Activated CD8-positive, alpha-beta memory T cell treated with anti-CD3 and anti-CD28 coated beads, Interleukin-2, amount 10 ng/mL, durations not matched to agents 7 days and 5 days (primary cell): Measurements from ENCODE around the gene ERAP2. TPM values are rescaled to one million over a fixed set of nuclear protein-coding genes. Genes with fewer than 3 reads are reported as not detected.
"Not testable (repeated sequence)": the region's sequence is repeated elsewhere in the genome, so short reads cannot be mapped to it uniquely, and the experiment has no call there.

Experiments
- ATAC-seq: fragments of 150-1000 bp; cut with Tn5 transposase; one replicate; pipeline ENCODE4 v1.10.0; 2021; ENCODE audit warnings: moderate library complexity
- CTCF ChIA-PET: fragments of 350-600 bp; sonication (Branson Sonifier 250); formaldehyde crosslinking; loops from one replicate; lab custom pipeline; 2021; ENCODE audit warnings: antibody characterized with exemption; lab: Charles Lee
- DNase-seq: peaks from one replicate; pipeline ENCODE4 v3.0.0-alpha.2; 2020
- H3K27ac Mint-ChIP-seq: one replicate; pipeline ENCODE4 v1.8.0; 2021; ENCODE audit warnings: mild to moderate bottlenecking, mixed read lengths
- H3K27me3 Mint-ChIP-seq: one replicate; pipeline ENCODE4 v1.8.0; 2021; ENCODE audit warnings: mixed read lengths
- H3K36me3 Mint-ChIP-seq: one replicate; pipeline ENCODE4 v1.8.0; 2021; ENCODE audit warnings: mild to moderate bottlenecking, mixed read lengths
- H3K4me1 Mint-ChIP-seq: one replicate; pipeline ENCODE4 v1.8.0; 2021; ENCODE audit warnings: mixed read lengths
- H3K4me3 Mint-ChIP-seq: one replicate; pipeline ENCODE4 v1.8.0; 2021; ENCODE audit warnings: mild to moderate bottlenecking, moderate library complexity, mixed read lengths
- H3K9me3 Mint-ChIP-seq: one replicate; pipeline ENCODE4 v1.8.0; 2022; ENCODE audit warnings: low read depth, mixed read lengths
- total RNA-seq, 2 experiments: library from RNA; stranded (reverse); gene quantifications; one replicate each; pipeline ENCODE4 v1.2.3, GENCODE V29; 2021

ERAP2 gene
- total RNA-seq, 2 experiments from 2014 or later: 89.3 to 105 TPM

DNA sequence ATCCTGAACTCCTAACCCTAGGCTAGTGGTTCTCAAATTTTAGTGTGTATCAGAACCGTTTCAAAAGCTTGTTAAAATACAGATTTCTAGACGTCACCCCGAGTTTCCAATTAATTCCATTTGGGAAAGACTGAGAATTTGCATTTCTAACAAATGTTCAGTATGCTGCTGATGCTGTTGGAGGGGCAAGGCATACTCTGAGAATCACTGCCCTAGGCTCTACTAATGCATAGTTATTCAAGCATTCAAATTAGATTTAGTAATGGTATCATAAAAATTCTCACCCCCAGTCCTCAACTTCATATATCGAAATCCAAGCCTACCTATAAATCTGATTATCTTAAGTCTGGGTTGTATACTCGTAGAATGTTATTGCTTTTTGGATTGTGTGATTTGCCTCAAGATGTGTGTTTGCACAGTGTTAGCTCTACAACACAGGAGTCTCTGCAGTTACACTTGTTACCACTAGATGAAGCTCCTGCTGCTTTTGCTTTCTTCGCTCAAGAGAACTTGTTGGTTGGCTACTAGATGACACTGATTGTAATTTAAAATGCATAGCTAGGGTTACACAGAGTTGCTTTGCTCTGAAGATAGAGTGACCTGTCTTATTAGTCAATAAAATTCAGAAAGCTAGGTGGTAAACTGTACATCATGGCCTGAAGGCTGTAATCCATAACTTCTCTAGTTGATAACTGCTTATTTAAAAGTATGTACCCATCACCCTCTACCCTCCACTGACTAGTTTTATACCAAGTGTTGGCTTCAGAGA, 7.5 kb upstream of the ERAP2 start:
- Mint-ChIP-seq H3K9me3 (no peaks in the 10 kb centered on the region), H3K27ac (no peak overlapping the region), H3K4me1 (peaks cover 51% of the 10 kb centered on the region), H3K27me3 (no peaks in the 10 kb centered on the region), H3K36me3 (peaks cover 3% of the 10 kb centered on the region), H3K4me3 (no peak overlapping the region)
- DNase-seq (no peak), ATAC-seq (peak; percentile 90)
- CTCF ChIA-PET: interaction anchor here (0.6 to 7.9 kb wide), 53 partner anchors 10 to 297 kb away, joined by 3 to 74 read pairs (median 5); partner anchors contain the start of genes ERAP1, LIX1 and LNPEP

DNA sequence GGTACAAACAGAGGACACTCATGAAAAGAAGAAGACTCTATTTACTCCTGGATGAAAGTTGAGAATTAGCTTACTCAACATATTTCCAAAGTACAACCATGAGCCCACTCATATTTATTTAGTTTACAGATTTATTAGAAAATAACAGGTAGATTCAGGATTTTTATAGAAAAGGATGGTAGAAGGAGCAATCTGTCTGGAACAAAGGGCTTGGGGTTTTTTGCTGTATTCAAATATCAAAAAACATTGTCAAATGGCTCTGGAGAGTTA, 7.0 kb upstream of the ERAP2 start:
- no peak overlapping the region for H3K4me3 Mint-ChIP-seq
- peak overlapping the region; percentile 86 for H3K27ac Mint-ChIP-seq
- peaks cover 4% of the 10 kb centered on the region for H3K36me3 Mint-ChIP-seq
- H3K9me3 Mint-ChIP-seq: no peaks in the 10 kb centered on the region
- ATAC-seq (no peak), DNase-seq (no peak)
- no peaks in the 10 kb centered on the region for H3K27me3 Mint-ChIP-seq
- H3K4me1 Mint-ChIP-seq: peaks cover 50% of the 10 kb centered on the region
- CTCF ChIA-PET: interaction anchor here (0.6 to 7.9 kb wide), 47 partner anchors 9 to 297 kb away, joined by 3 to 74 read pairs (median 5); partner anchors contain the start of genes ERAP1, LIX1 and LNPEP

DNA sequence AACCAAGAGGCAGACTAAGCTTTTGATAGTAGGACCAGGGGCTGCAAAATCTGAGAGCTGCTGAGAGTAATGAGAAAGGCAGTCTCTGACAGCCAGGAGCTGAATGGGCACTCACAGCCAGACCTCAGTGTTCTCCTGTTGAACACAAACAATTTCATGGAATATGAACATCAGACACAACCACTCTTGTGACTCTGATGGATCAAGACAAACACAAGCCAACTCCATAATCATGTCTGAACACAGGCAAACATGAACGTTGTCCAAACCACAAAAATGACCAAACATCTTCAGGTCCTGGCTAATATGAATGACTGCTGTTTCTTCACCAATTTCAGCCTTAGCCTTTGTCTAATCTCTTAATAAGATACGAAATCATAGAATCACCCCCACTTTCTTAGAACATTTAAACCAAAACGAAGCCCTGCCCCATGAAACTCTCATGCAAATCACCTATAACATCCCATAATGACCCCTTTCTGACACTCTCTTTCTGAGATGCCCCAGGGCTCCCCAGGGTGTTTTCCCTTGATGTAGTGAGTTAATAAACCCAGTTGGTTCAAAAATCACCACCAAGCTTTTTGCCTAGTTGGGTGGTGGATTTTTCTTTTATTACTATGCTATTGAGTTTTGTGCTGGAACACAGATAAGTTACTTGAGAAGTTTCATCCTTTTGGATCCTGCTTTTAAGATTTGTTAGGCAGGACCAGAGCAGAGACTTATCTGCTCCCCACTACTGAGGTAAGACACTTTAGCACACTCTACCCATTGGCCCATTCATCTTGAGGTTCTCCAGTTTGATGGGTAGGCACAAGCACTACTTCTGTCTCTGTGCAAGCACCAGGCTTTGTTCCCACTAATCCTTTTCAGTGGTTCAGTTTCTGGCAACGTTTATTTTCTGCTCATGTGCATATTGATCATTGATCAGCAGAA, 5.9 kb upstream of the ERAP2 start:
- CTCF ChIA-PET: interaction anchor here (0.6 to 7.9 kb wide), 34 partner anchors 8 to 302 kb away, joined by 3 to 74 read pairs (median 7); partner anchors contain the start of genes ERAP1 and LIX1
- H3K36me3 Mint-ChIP-seq: peaks cover 4% of the 10 kb centered on the region
- peak overlapping the region; percentile 86 for H3K27ac Mint-ChIP-seq
- no peaks in the 10 kb centered on the region for H3K27me3 Mint-ChIP-seq
- ATAC-seq (peak; percentile 45), DNase-seq (peak; percentile 51)
- peak overlapping the region; percentile 24 for H3K4me3 Mint-ChIP-seq
- no peaks in the 10 kb centered on the region for H3K9me3 Mint-ChIP-seq
- H3K4me1 Mint-ChIP-seq: peaks cover 58% of the 10 kb centered on the region

DNA sequence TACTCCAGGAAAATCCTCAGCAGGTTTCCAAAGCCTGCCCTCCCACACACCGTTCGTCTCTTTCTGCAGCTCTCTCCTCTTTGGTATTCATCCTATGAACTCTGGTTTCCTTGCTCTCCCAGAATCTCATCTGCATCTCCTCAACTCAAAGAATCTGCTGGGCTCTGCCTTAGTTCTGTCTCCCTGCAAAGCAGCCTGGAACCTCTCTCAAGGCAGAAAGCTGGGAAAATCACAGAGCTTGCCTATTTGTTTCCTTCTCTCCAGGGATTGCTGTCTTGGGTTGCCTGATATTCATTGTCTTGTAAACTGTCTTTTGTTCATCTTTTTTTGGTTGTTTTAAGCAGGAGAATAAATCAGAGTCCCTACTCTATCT, 5.3 kb upstream of the ERAP2 start:
- ATAC-seq: no peak
- no peaks in the 10 kb centered on the region for H3K9me3 Mint-ChIP-seq
- H3K27me3 Mint-ChIP-seq: no peaks in the 10 kb centered on the region
- peaks cover 4% of the 10 kb centered on the region for H3K36me3 Mint-ChIP-seq
- DNase-seq: no peak
- CTCF ChIA-PET: interaction anchor here (0.7 to 7.9 kb wide), 10 partner anchors 14 to 292 kb away, joined by 3 to 74 read pairs (median 4); partner anchors contain the start of genes ERAP1 and LIX1
- H3K4me1 Mint-ChIP-seq: peaks cover 65% of the 10 kb centered on the region
- H3K4me3 Mint-ChIP-seq: peak overlapping the region; percentile 24
- H3K27ac Mint-ChIP-seq: peak overlapping the region; percentile 86

DNA sequence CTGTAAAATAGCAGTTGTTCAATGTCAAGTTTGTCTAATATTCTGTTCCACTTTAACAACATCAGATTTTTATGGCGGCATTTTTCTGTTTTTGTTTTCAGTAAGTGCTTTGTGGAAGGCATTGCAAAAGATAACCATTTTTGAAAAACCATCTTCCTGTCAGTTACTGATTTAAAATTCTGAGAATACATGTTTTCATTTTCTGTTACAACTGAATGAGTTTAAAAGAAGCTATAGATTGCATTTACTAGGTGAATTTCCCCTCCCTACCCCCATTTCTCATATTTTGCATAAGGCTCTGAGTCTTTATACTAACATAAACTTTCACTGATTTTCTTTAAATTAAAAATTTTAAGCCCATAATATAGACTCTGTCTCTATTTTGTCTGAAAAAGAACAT, 4.6 kb upstream of the ERAP2 start:
- ATAC-seq (no peak), DNase-seq (no peak)
- H3K36me3 Mint-ChIP-seq: peaks cover 4% of the 10 kb centered on the region
- CTCF ChIA-PET: interaction anchor here (0.7 to 7.9 kb wide), 13 partner anchors 10 to 291 kb away, joined by 3 to 74 read pairs (median 4); partner anchors contain the start of genes ERAP1, LIX1 and LNPEP
- peak overlapping the region; percentile 86 for H3K27ac Mint-ChIP-seq
- H3K9me3 Mint-ChIP-seq: no peaks in the 10 kb centered on the region
- no peaks in the 10 kb centered on the region for H3K27me3 Mint-ChIP-seq
- peak overlapping the region; percentile 6 for H3K4me3 Mint-ChIP-seq
- peaks cover 65% of the 10 kb centered on the region for H3K4me1 Mint-ChIP-seq

DNA sequence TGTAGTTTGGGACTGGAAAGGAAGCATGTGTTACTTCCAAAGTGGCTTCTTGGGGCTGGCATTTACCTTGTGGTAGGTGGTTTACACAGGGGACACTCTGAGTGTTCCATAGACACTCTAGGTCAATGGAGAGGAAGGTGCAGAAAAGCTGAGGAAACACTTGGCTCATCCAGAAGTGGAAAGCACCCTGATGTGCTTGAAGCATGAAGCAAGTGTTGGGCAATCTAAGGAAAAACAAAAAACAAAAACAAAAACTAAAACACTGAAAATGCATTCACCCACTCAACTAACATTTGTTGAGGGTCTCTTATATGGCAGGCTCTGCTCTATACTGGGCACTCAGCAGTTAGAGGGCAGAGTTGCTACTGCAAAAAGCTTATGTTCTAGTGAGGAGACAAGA, 2.9 kb upstream of the ERAP2 start:
- Mint-ChIP-seq H3K27ac (peak overlapping the region; percentile 55), H3K27me3 (no peaks in the 10 kb centered on the region), H3K4me1 (peaks cover 70% of the 10 kb centered on the region), H3K4me3 (no peak overlapping the region), H3K36me3 (peaks cover 9% of the 10 kb centered on the region), H3K9me3 (no peaks in the 10 kb centered on the region)
- DNase-seq (no peak), ATAC-seq (no peak)
- CTCF ChIA-PET: interaction anchor here (1.0 to 7.9 kb wide), 5 partner anchors 12 to 289 kb away, joined by 3 to 74 read pairs (median 6); partner anchors contain the start of gene ERAP1

DNA sequence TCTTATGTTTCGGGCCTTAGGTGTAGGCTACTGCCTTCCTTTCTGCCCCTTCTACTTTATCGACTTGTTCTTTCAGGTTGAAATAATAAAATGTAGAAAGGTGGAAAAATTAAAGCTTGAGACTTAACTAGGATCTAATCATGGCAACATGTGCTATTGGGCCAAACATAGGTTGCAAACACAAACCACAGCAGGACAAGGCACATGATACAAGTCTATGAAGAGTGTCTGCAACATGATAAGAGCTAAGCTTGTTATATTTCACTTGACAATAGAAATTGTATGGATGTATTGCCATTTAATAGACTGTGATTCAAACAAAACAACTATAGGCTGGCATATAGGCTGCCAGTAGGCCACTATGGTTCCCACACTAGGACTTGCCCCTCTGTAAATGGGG, 1.7 kb upstream of the ERAP2 start:
- peak overlapping the region; percentile 55 for H3K27ac Mint-ChIP-seq
- ATAC-seq: no peak
- H3K36me3 Mint-ChIP-seq: peaks cover 14% of the 10 kb centered on the region
- H3K4me3 Mint-ChIP-seq: peak overlapping the region; percentile 18
- H3K4me1 Mint-ChIP-seq: peaks cover 66% of the 10 kb centered on the region
- DNase-seq: no peak
- no peaks in the 10 kb centered on the region for H3K27me3 Mint-ChIP-seq
- H3K9me3 Mint-ChIP-seq: no peaks in the 10 kb centered on the region
- CTCF ChIA-PET: interaction anchor here (0.7 to 1.8 kb wide), 5 partner anchors 57 to 287 kb away, joined by 3 to 7 read pairs (median 4); partner anchors contain the start of gene ERAP1

DNA sequence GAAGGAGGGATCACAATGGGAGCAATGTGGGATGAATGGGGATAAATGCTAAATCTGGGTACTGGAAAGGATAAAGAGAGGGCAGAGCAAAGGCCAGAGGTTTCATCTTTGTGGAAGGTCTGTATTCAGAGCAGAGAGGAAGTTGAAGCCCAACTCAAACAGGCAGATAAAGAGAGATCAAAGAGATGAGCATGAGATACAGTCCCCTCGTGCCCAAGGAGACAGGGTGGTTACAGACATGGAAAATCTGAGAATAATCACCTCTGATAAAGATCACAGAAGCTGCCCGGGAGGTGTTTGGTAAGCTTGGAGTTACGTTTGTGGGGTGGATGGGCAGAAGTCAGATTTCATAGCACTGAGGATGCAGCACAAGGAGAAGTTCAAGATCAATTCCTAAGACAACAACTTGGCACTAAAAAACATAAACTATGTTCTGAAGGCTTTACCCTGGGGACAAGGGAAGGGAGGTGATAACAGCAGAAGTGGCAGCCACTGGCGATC, 459 bp upstream of the ERAP2 start:
- Mint-ChIP-seq H3K27ac (peak overlapping the region; percentile 94), H3K4me1 (peaks cover 66% of the 10 kb centered on the region), H3K36me3 (peaks cover 26% of the 10 kb centered on the region), H3K27me3 (no peaks in the 10 kb centered on the region), H3K9me3 (no peaks in the 10 kb centered on the region), H3K4me3 (peak overlapping the region; percentile 93)
- CTCF ChIA-PET: interaction anchor here (1.3 to 2.3 kb wide), 5 partner anchors 9 to 70 kb away, joined by 4 to 10 read pairs (median 4); partner anchors contain the start of gene ERAP1
- ATAC-seq (peak; percentile 64), DNase-seq (no peak)

DNA sequence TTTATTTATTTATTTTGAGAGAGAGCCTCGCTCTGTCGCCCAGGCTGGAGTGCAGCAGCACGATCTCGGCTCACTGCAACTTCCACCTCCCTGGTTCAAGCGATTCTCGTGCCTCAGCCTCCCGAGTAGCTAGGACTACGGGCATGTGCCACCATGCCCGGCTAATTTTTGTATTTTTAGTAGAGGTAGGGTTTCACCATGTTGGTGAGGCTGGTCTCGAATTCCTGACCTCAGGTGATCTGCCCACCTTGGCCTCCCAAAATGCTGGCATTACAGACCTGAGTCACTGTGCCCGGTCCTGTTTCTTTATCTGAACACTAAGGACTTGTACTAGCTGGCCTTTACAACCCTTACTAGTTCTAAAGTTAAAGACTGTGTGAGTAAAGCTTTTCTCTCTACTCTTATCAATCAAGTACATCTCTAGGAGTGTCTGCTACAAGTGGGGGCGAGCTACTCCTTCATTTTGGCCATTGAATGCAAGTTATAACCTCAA, 723 bp downstream of the ERAP2 start:
- Mint-ChIP-seq H3K4me1 (peaks cover 67% of the 10 kb centered on the region), H3K4me3 (peak overlapping the region; percentile 93), H3K36me3 (peaks cover 37% of the 10 kb centered on the region), H3K27ac (peak overlapping the region; percentile 94)
- not testable (repeated sequence) for H3K27me3 Mint-ChIP-seq, H3K9me3 Mint-ChIP-seq, ATAC-seq, DNase-seq
- CTCF ChIA-PET: interaction anchor here (0.8 to 3.8 kb wide), 10 partner anchors 8 to 287 kb away, joined by 3 to 19 read pairs (median 4); partner anchors contain the start of gene ERAP1

DNA sequence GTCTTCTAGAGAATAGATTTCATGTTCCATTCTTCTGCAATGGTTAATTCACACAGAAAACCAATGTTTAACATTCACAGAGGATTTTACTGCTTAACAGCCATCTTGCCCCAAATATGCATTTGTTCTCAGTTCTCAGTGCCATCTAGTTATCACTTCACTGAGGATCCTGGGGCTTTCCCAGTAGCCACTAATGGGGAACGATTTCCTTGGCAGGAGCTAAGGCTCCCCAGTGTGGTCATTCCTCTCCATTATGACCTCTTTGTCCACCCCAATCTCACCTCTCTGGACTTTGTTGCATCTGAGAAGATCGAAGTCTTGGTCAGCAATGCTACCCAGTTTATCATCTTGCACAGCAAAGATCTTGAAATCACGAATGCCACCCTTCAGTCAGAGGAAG, 3.4 kb downstream of the ERAP2 start:
- CTCF ChIA-PET: interaction anchor here (3.8 kb wide), 1 partner anchor 10 kb away, joined by 19 read pairs; no protein-coding TSS in a partner anchor
- no peak for ATAC-seq
- H3K27me3 Mint-ChIP-seq: no peaks in the 10 kb centered on the region
- H3K27ac Mint-ChIP-seq: peak overlapping the region; percentile 61
- DNase-seq: no peak
- H3K36me3 Mint-ChIP-seq: peaks cover 54% of the 10 kb centered on the region
- H3K4me1 Mint-ChIP-seq: peaks cover 71% of the 10 kb centered on the region
- H3K4me3 Mint-ChIP-seq: no peak overlapping the region
- H3K9me3 Mint-ChIP-seq: no peaks in the 10 kb centered on the region

DNA sequence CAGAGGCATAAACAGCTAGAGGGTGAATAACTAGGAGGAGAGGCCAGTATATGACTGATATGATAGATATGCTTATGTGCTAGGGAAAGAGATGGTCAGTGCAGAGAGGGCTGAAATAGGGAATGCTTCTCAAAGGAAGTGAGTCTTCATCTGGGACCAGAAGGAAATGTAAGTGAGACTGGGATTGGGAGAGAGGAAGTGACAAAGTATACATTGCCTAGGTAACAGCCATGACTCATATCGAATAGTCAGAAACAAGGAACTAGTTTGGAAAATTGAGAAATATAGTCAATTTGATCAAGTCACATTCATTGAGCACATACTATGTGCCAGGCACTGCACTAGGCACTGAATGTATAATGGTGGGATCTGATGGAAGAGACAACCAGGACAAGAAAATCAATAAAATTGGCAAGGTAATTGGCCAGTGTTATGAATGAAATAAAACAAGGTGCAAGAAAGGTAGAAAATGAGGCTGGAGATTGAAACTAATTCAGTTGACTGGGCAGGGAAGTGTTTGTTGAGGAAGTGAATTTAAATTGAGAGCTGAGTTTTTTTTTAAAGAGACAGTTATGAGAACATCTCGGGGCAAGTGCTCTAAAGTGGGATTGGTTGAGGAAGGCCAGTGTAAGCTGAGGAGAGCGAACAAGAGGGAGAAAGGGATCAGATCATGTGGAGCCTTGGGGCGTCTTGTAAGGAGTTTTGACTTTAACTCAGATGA, 4.3 kb downstream of the ERAP2 start:
- H3K27me3 Mint-ChIP-seq: no peaks in the 10 kb centered on the region
- DNase-seq (no peak), ATAC-seq (no peak)
- H3K9me3 Mint-ChIP-seq: no peaks in the 10 kb centered on the region
- H3K27ac Mint-ChIP-seq: peak overlapping the region; percentile 61
- H3K36me3 Mint-ChIP-seq: peaks cover 63% of the 10 kb centered on the region
- CTCF ChIA-PET: interaction anchor here (2.2 to 2.4 kb wide), 2 partner anchors 9 to 11 kb away, joined by 5 to 9 read pairs; no protein-coding TSS in a partner anchor
- peak overlapping the region; percentile 42 for H3K4me3 Mint-ChIP-seq
- H3K4me1 Mint-ChIP-seq: peaks cover 72% of the 10 kb centered on the region

DNA sequence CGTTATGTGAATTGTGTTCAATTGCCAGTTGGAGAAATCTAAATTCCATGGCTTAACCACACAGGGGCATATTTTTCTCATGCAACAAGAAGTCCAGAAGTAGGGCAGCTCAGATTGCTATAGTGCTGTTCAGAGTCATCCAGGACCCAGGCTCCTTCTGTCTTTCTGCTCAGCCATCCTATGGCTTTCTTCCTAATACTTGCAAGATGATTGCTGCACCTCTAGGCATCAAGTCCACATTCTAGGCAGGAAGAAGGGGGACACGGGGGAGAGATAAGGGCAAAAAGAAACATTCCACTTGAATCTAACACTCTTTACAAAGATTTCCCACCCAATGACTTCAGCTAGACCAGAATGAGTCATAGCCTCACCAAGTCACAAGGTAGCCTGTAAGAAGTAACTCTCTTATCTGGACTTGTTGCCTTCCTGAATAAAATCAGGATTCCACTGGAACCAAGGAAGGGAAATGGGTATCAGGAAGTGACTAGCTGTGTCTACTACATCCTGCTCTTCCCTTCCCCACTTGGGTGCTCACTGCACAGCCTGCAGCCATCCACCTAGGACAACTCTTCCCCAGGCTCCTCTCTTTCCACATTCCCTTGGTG, 5.3 kb downstream of the ERAP2 start:
- Mint-ChIP-seq H3K27ac (peak overlapping the region; percentile 33), H3K9me3 (no peaks in the 10 kb centered on the region), H3K36me3 (peaks cover 71% of the 10 kb centered on the region), H3K4me3 (peak overlapping the region; percentile 35), H3K27me3 (no peaks in the 10 kb centered on the region), H3K4me1 (peaks cover 77% of the 10 kb centered on the region)
- DNase-seq: no peak
- ATAC-seq: peak; percentile 40
- CTCF ChIA-PET: interaction anchor here (2.2 to 2.4 kb wide), 2 partner anchors 10 to 12 kb away, joined by 5 to 9 read pairs; no protein-coding TSS in a partner anchor
